HG03025 (cell line): ENCODE results near the gene LY6G5B.

Source experiments
- ATAC-seq: cut with Tn5 transposase; IDR thresholded peaks from one replicate; pipeline ENCODE4 v1.9.1; 2021; ENCODE audit warnings: mild to moderate bottlenecking, moderate library complexity; ENCODE audit not compliant: unreplicated experiment, low FRiP score

LY6G5B gene

GRCh38 chr6:31669676-31670075 is at the start of gene LY6G5B:
TSS of gene LY6G5B (plus strand) at chr6:31669976. CDS start at chr6:31670951, 975 bp downstream.
- ATAC-seq, result no peak

- ATAC-seq, result peak; percentile 46
Measured at GRCh38 chr6:31620586-31621319, 49.0 kb upstream of the LY6G5B start, which contains the start of gene PRRC2A. TSS of gene PRRC2A (plus strand) at chr6:31620715. CDS start at chr6:31622790, 2,075 bp downstream.

- ATAC-seq, result no peak
Measured at GRCh38 chr6:31621320-31621939, 48.3 kb upstream of the LY6G5B start.

GRCh38 chr6:31621991-31622390 is 47.8 kb upstream of the LY6G5B start:
- ATAC-seq, result no peak

GRCh38 chr6:31622684-31623091 is 47.1 kb upstream of the LY6G5B start:
- ATAC-seq, result no peak

- no peak for ATAC-seq
Measured at GRCh38 chr6:31624070-31624469, 45.7 kb upstream of the LY6G5B start.

GRCh38 chr6:31626952-31627351 is 42.8 kb upstream of the LY6G5B start:
- no peak for ATAC-seq

- ATAC-seq, result no peak
Measured at GRCh38 chr6:31627690-31628287, 42.0 kb upstream of the LY6G5B start.

GRCh38 chr6:31629014-31629413 is 40.8 kb upstream of the LY6G5B start:
- ATAC-seq, result no peak

GRCh38 chr6:31630177-31630934 is 39.4 kb upstream of the LY6G5B start:
- no peak for ATAC-seq

GRCh38 chr6:31631209-31631608 is 38.6 kb upstream of the LY6G5B start:
- no peak for ATAC-seq

GRCh38 chr6:31631681-31632278 is 38.0 kb upstream of the LY6G5B start:
- no peak for ATAC-seq

GRCh38 chr6:31632279-31632946 is 37.4 kb upstream of the LY6G5B start:
- no peak for ATAC-seq

- no peak for ATAC-seq
Measured at GRCh38 chr6:31633447-31633846, 36.3 kb upstream of the LY6G5B start.

- ATAC-seq, result no peak
Measured at GRCh38 chr6:31634131-31634530, 35.6 kb upstream of the LY6G5B start.

GRCh38 chr6:31634969-31635575 is 34.7 kb upstream of the LY6G5B start:
- no peak for ATAC-seq

GRCh38 chr6:31636698-31637596 is 32.8 kb upstream of the LY6G5B start:
- no peak for ATAC-seq

- no peak for ATAC-seq
Measured at GRCh38 chr6:31639043-31639442, 30.7 kb upstream of the LY6G5B start.

- ATAC-seq, result no peak
Measured at GRCh38 chr6:31639449-31639861, 30.3 kb upstream of the LY6G5B start.
